ENCODE measurements around the gene HDHD2. TPM values are rescaled to one million over a fixed set of nuclear protein-coding genes. Genes with fewer than 3 reads are reported as not detected.

Gene HDHD2, protein sequence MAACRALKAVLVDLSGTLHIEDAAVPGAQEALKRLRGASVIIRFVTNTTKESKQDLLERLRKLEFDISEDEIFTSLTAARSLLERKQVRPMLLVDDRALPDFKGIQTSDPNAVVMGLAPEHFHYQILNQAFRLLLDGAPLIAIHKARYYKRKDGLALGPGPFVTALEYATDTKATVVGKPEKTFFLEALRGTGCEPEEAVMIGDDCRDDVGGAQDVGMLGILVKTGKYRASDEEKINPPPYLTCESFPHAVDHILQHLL
- 8.3 to 10.6 TPM (median 9.8 TPM) in 5 replicates for total RNA-seq (2022; extraction: Qiagen RNA extraction)

DNA sequence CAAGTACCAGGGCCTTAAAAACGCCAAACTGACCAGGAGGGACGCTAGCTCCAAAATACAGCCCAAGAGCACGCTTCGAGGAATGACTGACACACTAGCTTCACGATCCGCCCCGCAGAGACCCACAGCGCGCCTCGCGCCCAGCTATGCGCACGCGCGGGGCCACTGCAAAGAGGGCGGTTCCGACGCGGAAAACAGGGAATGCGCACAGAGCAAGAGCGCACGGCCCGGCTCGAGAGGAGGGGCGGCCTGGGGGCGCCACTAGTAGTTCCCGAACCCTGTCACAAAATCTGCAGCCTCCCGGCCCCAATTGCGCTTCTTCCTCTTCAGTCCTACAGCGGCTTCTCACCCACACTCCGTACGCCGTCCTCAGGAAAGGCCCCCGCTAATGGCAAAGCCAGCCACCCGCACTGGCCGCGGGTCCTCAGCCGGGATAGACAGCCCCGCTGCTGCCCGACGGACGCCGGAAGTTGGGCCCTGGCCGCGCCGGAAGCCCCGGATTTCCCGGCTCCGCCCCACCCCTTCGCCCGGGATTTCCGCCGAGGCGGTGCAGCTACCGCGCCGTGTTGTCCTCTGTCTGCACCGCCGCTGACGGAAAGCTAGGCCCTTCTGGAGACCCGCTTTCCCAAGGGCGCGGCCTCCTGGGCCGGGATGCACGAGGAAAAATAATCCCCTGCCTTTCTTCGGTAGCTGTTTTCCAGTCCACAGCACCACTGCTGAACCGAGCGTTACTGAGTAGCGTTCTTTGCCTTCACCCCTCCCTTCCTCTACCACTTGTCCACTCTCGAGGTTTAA is at the start of gene HDHD2:
TSS of gene HDHD2 (minus strand) at position 472 of the 795 bp plus-strand sequence. CDS start 14,061 bp downstream, outside the sequence.

DNA sequence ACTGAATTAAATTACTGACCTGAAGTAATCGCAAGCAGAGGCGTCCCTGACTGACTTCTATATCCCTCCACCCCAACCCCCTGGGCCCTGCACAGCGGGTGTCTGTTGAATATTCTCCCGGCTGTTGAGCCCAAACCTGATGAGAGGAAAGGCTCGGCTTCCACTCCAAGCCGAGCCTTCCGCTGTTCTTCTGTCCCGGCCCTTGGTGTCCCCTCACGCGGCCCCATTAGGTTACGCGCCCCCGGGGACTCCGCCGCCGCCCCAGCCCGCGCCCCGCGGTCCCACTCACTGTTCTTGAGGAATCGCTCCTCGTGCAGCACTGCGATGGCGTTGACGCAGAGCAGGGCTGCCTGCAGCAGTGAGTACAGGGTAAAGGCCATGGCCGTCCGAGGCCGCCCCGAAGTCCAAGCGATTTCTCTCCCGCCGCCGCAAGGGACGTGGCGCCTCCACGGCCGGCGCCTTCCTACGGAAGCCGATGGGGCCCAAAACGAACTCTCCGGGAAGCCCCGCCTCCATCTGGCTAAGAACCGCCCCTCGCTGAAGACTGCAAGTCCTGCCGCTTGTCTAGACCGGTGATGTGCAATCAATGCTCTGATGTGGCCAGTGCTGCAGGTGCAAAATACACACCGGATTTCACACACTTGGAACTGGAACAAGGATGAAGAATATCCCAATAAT is 25.7 kb upstream of the HDHD2 start, which contains the start of gene IER3IP1:
TSS of gene IER3IP1 (minus strand) at position 467 of the 678 bp plus-strand sequence. CDS start at position 380, 87 bp downstream.

Other genes starting within 250 kb of the HDHD2 start
- gene PIAS2, start 233.0 kb downstream of the HDHD2 start, total RNA-seq (2022; extraction: Qiagen RNA extraction) = 6.3 to 11.4 TPM (median 9.9 TPM) in 5 replicates
- gene KATNAL2, start 232.9 kb downstream of the HDHD2 start, total RNA-seq (2022; extraction: Qiagen RNA extraction) = 1.7 to 2.9 TPM (median 2.1 TPM) in 5 replicates
- gene ELOA2, start 114.9 kb downstream of the HDHD2 start, total RNA-seq (2022; extraction: Qiagen RNA extraction) = not detected in 5 replicates
- gene IER3IP1, start 25.9 kb upstream of the HDHD2 start, total RNA-seq (2022; extraction: Qiagen RNA extraction) = 18.3 to 31.5 TPM (median 20.7 TPM) in 5 replicates
- not detected in 5 replicates for gene SKOR2, start 101.2 kb upstream of the HDHD2 start, total RNA-seq (2022; extraction: Qiagen RNA extraction)

Data from A549 treated with dexamethasone at 1 μM for 4 hours (cell line).